HUES48 (cell line): Measurements from ENCODE around the gene RGPD5.
"Not testable (repeated sequence)": the region's sequence is repeated elsewhere in the genome, so short reads cannot be mapped to it uniquely, and the experiment has no call there.

ENCODE experiments used
- H3K27ac ChIP-seq: one replicate; pipeline ENCODE4 v1.7.0; 2013; ENCODE audit warnings: low read depth, low read length, inconsistent platforms
- H3K27me3 ChIP-seq: 2 replicates; pipeline ENCODE4 v1.6.1; 2013; ENCODE audit warnings: mild to moderate bottlenecking, low read length; ENCODE audit not compliant: control insufficient read depth, insufficient read depth
- H3K36me3 ChIP-seq: 2 replicates; pipeline ENCODE4 v1.6.1; 2013; ENCODE audit warnings: low read length; ENCODE audit not compliant: control insufficient read depth, insufficient read depth
- H3K4me1 ChIP-seq: 2 replicates; pipeline ENCODE4 v1.6.1; 2013; ENCODE audit warnings: mild to moderate bottlenecking, low read length; ENCODE audit not compliant: control insufficient read depth, insufficient read depth
- H3K4me3 ChIP-seq: 2 replicates; pipeline ENCODE4 v1.5.1; 2013; ENCODE audit warnings: mild to moderate bottlenecking, low read depth, low read length
- H3K9ac ChIP-seq: 2 replicates; pipeline ENCODE4 v1.6.1; 2013; ENCODE audit warnings: mild to moderate bottlenecking, low read depth, low read length, moderate library complexity
- H3K9me3 ChIP-seq: 2 replicates; pipeline ENCODE4 v1.6.1; 2013; ENCODE audit warnings: low read length; ENCODE audit not compliant: control insufficient read depth, insufficient read depth

Gene RGPD5

DNA sequence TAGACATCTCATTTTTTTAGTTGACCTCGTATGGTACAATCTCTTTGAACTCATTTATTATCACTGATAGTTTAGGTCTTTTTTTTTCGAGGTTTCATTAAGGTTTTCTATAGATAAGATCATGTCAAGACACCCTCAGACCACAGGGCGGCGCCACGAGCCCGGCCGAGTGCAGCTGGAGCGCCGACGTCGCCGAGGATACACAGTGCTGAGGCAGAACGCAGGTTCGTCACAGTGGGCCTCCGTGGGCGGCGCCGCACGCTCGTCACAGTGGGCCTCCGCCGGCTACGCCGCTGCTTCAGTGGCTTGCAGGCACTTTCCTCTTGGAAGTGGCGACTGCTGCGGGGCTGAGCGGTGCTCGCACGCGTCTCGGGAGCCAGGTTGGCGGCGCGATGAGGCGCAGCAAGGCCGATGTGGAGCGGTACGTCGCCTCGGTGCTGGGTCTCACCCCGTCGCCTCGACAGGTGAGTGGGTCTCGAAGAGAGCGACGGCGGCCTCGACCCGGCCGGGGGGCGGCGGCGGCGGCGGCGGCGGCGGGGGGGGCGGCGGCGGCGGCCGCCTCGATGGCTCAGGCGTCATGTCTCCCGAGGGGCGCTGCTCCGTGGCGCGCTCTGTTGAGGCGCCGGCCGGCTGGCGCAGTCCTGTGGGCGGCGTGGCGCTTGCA lies at the start of gene RGPD5:
Gene RGPD5, plus strand, starts transcription at position 232 of the 664 bp plus-strand sequence. Its CDS starts 161 bp downstream, at position 393.
- not testable (repeated sequence) for H3K27me3 ChIP-seq, H3K4me1 ChIP-seq, H3K4me3 ChIP-seq, H3K36me3 ChIP-seq, H3K9me3 ChIP-seq, H3K9ac ChIP-seq, H3K27ac ChIP-seq

DNA sequence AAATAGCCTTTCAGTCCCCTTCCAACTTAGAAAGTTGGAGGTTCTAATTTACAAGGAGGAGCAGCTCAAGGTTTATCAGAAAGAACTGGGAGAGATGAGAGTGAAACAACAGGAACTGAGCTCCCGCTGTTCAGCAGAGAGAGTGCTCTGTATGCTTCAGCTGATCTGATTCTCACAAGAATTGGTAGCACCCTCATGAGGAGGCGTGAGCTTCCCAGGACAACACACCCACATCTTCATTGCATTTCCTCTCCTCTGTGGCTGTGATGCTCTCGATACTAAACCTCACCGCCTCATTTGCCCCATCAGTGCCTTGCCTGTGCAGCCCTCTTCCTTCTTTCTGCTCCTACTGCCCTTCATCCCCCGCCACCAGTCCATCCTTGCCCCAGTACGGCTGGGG lies 42.5 kb upstream of the RGPD5 start:
- H3K27me3 ChIP-seq, H3K36me3 ChIP-seq, H3K9ac ChIP-seq, H3K4me3 ChIP-seq, H3K9me3 ChIP-seq, H3K4me1 ChIP-seq, H3K27ac ChIP-seq: not testable (repeated sequence)

- H3K9me3 ChIP-seq, H3K9ac ChIP-seq, H3K36me3 ChIP-seq, H3K27me3 ChIP-seq, H3K4me3 ChIP-seq, H3K27ac ChIP-seq, H3K4me1 ChIP-seq: not testable (repeated sequence)
Measured at GRCh38 chr2:109757163-109757824, 36.8 kb upstream of the RGPD5 start.

GRCh38 chr2:109760265-109761042 lies 33.7 kb upstream of the RGPD5 start:
- not testable (repeated sequence) for H3K9ac ChIP-seq, H3K27me3 ChIP-seq, H3K9me3 ChIP-seq, H3K4me1 ChIP-seq, H3K4me3 ChIP-seq, H3K27ac ChIP-seq, H3K36me3 ChIP-seq

DNA sequence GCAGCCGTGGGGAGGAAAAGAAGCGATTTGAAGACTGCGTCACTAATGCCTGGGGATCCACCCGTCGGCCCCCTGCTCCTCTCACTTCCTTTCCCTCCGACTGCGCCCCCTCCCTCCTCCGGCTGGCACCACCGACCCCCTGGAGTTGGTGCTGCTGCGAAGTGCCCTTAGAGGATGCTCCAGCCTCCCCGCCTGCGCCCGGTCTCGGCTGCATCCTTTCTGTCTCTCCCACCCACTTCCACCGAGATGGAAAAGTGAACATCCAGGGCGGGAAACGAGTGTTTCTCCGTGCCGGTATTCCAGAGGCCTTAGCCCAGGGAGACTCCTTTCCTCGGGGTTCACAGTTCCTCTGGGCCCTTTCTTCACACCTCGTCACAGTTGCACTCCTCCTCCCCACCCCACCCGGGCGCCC lies 33.1 kb upstream of the RGPD5 start:
- H3K27me3 ChIP-seq, H3K36me3 ChIP-seq, H3K9me3 ChIP-seq, H3K4me1 ChIP-seq, H3K9ac ChIP-seq, H3K27ac ChIP-seq: not testable (repeated sequence)
- H3K4me3 ChIP-seq: peak overlapping the region; percentile 37; the same call in 1 of the 2 replicates

DNA sequence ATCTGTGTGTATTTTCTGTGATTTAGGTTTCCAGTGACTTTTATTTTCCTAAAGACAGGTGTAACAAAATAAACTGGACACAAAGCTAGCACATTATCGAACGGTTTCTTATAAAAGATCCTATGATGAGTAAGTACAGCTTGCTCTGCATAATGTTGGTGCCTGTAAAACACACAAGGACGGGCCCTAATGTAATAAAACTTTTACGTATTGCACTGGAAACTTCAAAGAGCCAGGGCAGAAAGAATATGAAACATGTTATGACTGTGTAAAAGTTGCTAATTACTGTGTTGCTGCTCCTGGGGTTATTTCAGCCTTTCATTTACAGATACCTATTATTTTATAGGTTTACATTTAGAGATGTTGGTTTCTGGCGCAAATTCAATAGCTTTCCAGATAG lies 32.1 kb upstream of the RGPD5 start:
- H3K27ac ChIP-seq, H3K36me3 ChIP-seq, H3K27me3 ChIP-seq, H3K9me3 ChIP-seq, H3K4me3 ChIP-seq, H3K9ac ChIP-seq, H3K4me1 ChIP-seq: not testable (repeated sequence)

GRCh38 chr2:109766074-109766473 lies 28.0 kb upstream of the RGPD5 start:
- H3K4me3 ChIP-seq, H3K36me3 ChIP-seq, H3K4me1 ChIP-seq, H3K27me3 ChIP-seq, H3K9ac ChIP-seq, H3K27ac ChIP-seq, H3K9me3 ChIP-seq: not testable (repeated sequence)

- H3K27ac ChIP-seq, H3K4me1 ChIP-seq, H3K9me3 ChIP-seq, H3K9ac ChIP-seq, H3K4me3 ChIP-seq, H3K27me3 ChIP-seq, H3K36me3 ChIP-seq: not testable (repeated sequence)
Measured at GRCh38 chr2:109766886-109767578, 27.1 kb upstream of the RGPD5 start.

DNA sequence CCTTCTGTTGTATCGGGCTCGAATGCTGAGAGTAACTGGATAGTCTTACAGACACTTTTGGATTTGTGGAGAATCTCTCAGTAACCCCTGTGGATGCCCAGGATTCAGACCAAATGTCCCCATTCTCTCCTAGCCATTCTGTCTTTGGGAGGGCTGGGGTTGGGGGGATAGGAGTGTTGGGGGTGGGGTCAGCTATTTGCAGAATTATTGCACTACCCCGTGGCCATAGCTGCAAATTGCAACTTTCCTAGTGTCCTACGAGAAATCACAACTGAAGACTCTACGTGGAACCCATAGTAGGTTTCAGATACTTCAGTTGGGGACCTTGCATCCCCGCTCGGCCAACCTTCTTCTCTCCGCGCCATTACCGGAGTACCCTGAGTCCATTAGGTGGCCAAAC lies 25.2 kb upstream of the RGPD5 start:
- H3K4me3 ChIP-seq: not testable (repeated sequence)

DNA sequence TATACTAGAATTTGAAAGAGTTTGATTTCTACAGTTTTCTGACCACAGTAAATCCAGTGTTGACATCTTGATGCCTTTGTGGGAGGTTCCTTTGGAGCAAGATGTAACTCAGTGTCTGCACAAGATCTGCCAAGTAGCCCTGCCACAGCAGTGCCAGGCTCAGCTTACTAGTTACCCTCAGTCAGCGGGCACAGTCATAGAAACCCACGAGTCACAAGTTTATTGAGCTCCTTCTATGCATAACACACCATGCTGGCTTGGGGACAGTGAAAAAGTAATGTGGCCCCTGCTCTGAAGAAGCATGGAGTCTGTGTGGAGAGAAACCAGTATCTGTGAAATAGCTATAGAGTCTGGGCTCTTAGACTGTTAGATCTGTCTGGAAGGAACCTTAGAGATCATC lies 15.0 kb upstream of the RGPD5 start:
- H3K36me3 ChIP-seq, H3K4me3 ChIP-seq, H3K9ac ChIP-seq, H3K27me3 ChIP-seq, H3K9me3 ChIP-seq, H3K4me1 ChIP-seq, H3K27ac ChIP-seq: not testable (repeated sequence)

More for the DNA sequence above, 25.2 kb upstream of the RGPD5 start:
- not testable (repeated sequence) for H3K9me3 ChIP-seq, H3K4me1 ChIP-seq, H3K9ac ChIP-seq, H3K36me3 ChIP-seq, H3K27ac ChIP-seq, H3K27me3 ChIP-seq
